Activated CD4-positive, alpha-beta T cell treated with anti-CD3 and anti-CD28 coated beads, Interleukin-2, Interleukin-6, amounts not matched to agents 100 ng/mL and 50 ng/mL, durations not matched to agents 16 hours and 8 hours (primary cell): ENCODE data around the gene INTS11.

ENCODE experiments used
- DNase-seq: peaks from one replicate; pipeline ENCODE4 v3.0.0-alpha.2; 2020

Gene INTS11

GRCh38 chr1:1297802-1298424, 26.5 kb downstream of the INTS11 start:
- no peak for DNase-seq

DNA sequence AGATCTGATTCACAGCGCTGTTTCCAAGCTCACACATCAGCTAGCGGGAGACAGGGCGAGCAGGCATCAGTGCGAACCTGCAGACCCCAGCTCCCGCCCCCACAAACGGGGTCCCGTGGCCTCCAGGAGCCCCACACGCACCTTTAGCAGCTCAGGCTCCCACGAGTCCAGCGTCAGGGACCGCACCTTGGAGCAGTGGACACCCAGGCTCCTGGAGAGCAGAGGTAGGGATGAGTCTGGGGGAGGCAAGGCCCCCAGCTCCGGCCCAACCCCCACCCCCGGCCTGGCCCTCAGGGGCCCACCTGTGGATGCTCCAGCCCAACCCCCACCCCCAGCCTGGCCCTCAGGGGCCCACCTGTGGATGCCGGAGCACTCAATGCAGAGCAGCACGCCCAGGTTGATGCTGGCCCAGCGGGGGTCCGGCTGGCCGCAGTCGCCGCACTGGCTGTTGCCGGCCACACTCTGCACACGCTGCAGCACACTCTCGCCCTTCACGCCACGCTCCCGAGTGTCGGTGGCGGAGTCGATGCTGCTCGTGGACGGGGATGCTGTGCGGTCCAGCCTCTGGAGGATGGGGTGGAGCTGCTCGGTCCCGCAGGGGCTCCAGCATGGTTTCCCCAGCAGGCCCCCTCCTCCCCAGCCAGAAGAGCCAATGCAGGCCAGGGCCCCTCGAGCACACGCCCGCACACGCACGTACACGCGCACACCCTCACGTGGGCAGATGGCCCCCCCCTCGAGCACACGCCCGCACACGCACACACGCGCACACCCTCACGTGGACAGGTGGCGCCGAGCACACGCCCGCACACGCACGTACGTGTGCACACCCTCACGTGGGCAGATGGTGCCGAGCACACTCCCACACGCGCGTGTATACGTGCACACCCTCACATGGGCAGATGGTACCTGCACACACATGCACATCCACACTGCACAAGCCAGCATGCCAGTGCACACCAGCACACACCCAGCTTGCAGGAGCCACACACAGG, 28.1 kb downstream of the INTS11 start:
- DNase-seq: no peak

- no peak for DNase-seq
Measured at GRCh38 chr1:1295154-1295923, 29.1 kb downstream of the INTS11 start.

- DNase-seq: no peak
Measured at GRCh38 chr1:1294250-1294890, 30.1 kb downstream of the INTS11 start.

DNA sequence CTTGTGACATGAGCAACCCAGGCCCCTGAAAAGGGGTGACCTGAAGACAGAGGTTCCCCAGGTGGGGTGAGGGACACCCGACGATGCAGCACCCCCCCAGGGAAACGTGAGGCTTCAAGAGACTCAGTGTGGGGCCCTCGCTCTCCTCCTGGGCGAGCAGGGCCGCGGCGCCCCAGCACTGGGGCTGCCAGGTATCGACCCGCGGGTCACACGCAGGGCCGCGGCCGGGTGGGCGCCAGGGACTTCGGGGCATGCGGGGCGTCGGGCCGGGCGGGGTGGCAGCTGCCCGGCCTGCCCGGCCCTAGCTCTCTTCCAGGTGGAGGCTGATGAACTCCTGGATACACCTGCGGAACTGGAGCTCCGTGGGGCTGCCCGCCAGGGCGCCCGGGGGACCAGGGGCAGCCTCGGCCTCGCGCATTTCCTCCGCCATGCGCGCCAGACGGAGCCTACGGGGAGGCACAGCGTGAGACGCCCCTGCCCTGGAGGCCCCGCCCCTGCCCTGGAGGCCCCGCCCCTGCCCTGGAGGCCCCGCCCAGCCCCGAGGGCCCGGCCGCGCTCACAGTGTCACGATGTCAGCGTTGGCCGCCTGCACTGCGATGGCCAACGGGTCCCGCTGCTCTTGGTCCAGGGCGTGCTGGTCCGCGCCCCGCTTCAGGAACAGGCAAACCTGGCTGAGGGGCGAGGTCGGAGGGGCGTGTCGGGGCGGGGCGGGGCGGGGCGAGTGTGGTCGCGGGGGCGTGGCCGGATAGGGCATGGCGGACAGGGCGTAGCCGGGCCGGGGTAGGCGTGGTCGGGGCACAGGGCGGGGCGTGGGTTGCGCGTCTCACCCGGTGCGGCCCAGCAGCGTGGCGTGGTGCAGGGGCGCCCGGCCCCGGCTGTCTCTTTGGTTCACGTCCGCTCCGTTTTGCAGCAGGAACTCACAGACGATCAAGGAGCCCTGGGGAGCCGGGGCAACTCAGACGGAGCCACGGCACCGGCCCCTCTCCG, 30.9 kb downstream of the INTS11 start:
- DNase-seq: no peak

GRCh38 chr1:1292851-1293250, 31.6 kb downstream of the INTS11 start:
- no peak for DNase-seq

DNA sequence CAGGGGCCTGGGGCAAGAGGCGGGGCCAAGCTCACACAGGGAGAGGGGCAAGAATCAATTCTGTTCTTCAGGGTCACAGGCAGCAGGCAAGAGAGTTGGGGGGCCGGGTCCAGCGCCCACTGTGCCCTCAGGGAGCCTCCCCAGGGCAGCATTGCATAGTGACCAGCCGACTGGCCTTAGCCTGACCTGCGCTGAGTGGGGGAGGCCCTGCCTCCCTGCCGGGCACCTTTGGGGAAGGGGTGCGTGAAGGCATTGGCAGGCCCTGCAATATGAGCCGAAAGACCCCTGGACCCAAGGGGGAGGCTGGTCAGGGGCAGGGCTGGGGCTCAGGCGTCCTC, 32.0 kb downstream of the INTS11 start:
- DNase-seq: no peak

- DNase-seq: peak; percentile 55
Measured at GRCh38 chr1:1291548-1292441, 32.7 kb downstream of the INTS11 start.

DNA sequence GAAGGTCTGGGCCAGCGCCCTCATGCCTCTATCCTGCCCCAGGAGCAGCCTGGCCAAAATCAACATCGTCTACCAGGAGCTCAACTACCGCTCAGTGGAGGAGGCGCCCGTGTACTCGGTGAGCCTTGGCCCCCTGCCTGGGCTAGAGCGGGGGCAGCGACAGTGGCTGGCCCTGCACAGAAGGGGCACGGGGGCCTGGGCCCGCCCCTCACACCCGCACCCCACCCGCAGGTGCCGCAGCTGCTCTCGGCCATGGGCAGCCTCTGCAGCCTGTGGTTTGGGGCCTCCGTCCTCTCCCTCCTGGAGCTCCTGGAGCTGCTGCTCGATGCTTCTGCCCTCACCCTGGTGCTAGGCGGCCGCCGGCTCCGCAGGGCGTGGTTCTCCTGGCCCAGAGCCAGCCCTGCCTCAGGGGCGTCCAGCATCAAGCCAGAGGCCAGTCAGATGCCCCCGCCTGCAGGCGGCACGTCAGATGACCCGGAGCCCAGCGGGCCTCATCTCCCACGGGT, 33.4 kb downstream of the INTS11 start:
- DNase-seq: no peak

GRCh38 chr1:1290238-1290731, 34.2 kb downstream of the INTS11 start:
- no peak for DNase-seq

GRCh38 chr1:1287288-1288110, 37.0 kb downstream of the INTS11 start:
- no peak for DNase-seq

DNA sequence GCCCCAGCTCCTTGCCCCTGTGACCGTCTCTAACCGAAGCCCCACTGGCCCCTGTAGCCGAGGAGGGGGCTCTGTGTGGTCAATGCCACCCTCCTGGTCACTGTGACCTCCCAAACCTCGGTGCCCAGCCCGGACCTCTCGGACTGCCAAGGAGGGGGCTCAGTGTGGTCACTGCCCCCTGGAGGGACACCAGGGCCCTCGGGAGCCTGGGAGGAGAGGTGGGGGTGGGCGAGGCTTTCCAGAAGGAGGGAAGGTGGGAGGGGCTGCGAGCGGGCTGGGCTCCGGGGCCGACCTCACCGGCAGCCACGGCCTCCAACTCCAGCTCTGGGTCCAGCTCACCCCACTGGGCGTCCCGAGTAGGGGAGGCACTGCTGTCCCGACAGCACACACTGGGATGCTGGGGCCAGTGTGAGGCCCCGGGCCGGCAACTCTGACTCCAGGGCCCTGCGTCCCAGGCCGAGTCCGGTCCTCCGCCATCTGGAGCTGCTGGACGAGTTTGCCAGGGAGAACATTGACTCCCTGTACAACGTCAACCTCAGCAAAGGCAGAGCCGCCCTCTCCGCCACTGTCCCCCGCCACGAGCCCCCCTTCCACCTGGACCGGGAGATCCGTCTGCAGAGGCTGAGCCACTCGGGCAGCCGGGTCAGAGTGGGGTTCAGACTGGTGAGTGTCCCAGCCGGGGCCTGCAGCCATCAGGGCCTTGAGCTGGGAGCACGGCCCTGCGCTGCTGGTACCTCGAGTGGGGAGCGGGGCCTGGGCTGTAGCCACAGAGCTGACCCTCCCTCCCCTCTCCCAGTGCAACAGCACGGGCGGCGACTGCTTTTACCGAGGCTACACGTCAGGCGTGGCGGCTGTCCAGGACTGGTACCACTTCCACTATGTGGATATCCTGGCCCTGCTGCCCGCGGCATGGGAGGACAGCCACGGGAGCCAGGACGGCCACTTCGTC, 37.9 kb downstream of the INTS11 start:
- no peak for DNase-seq

- no peak for DNase-seq
Measured at GRCh38 chr1:1285611-1286311, 38.7 kb downstream of the INTS11 start.

DNA sequence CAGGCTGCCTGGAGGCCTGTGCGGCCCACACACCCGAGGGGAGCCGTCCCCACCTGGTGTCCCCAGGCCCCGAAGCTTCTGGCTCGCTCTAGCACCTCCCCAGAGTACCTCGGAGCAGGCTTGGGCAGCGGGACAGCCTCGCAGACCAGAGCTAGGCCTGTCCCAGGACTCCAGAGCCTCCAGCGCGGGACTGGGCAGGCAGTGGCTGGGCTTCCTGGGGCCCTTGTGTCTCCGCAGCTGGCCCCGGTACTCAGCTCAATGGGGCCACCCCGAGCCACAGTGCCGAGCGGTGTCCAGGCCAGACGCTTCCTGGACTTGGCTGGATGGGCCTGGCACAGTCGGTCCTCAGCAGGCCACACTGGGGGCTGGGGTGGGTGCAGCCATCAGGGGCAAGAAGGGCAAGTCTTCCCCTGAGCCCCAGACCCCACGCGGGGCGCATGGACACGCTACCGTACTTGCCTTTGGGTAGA, 39.3 kb downstream of the INTS11 start:
- DNase-seq: no peak

- DNase-seq: no peak
Measured at GRCh38 chr1:1284221-1285101, 40.0 kb downstream of the INTS11 start.

- no peak for DNase-seq
Measured at GRCh38 chr1:1283821-1284220, 40.6 kb downstream of the INTS11 start.
